DOHH2 (cell line): ENCODE results near the gene PDE2A.

ENCODE experiments used
- H3F3A ChIP-seq: fragments of 200-600 bp; sonication (generic), shearing (Covaris generic); 2 replicates; pipeline ENCODE4 v1.6.0; 2016; ENCODE audit warnings: antibody characterized with exemption, mild to moderate bottlenecking; ENCODE audit not compliant: control insufficient read depth, insufficient read depth
- H3K27ac ChIP-seq: fragments of 200-600 bp; sonication (generic); 2 replicates; pipeline ENCODE4 v1.5.1; 2014; ENCODE audit warnings: low read depth, mild to moderate bottlenecking, low read length, moderate library complexity
- H3K27me3 ChIP-seq: fragments of 200-600 bp; sonication (generic); 2 replicates; pipeline ENCODE4 v1.6.1; 2014; ENCODE audit warnings: mild to moderate bottlenecking, low read length, mixed read lengths; ENCODE audit not compliant: control insufficient read depth
- H3K36me3 ChIP-seq: fragments of 200-600 bp; sonication (generic); 2 replicates; pipeline ENCODE4 v1.6.1; 2014; ENCODE audit warnings: mild to moderate bottlenecking, low read length, moderate library complexity, mixed read lengths; ENCODE audit not compliant: control insufficient read depth
- H3K4me1 ChIP-seq: fragments of 200-600 bp; sonication (generic); 2 replicates; pipeline ENCODE4 v1.6.1; 2014; ENCODE audit warnings: mild to moderate bottlenecking, low read length, mixed read lengths; ENCODE audit not compliant: control insufficient read depth
- H3K4me2 ChIP-seq: fragments of 200-600 bp; sonication (generic); 2 replicates; pipeline ENCODE4 v1.6.0; 2014; ENCODE audit warnings: mild to moderate bottlenecking, low read length, moderate library complexity
- H3K4me3 ChIP-seq: fragments of 200-600 bp; sonication (generic); 2 replicates; pipeline ENCODE4 v1.5.1; 2014; ENCODE audit warnings: mild to moderate bottlenecking, low read length, mixed read lengths
- H3K79me2 ChIP-seq: fragments of 200-600 bp; sonication (generic); 2 replicates; pipeline ENCODE4 v1.6.1; 2014; ENCODE audit warnings: mild to moderate bottlenecking, low read length, mixed read lengths; ENCODE audit not compliant: control insufficient read depth
- H3K9me2 ChIP-seq: fragments of 200-600 bp; sonication (generic); replicated peaks from 2 replicates; pipeline ENCODE4 v1.6.1; 2014; ENCODE audit warnings: mild to moderate bottlenecking, low read length, mixed read lengths; ENCODE audit not compliant: control insufficient read depth
- H3K9me3 ChIP-seq: fragments of 200-600 bp; sonication (generic); 2 replicates; pipeline ENCODE4 v1.6.1; 2014; ENCODE audit warnings: antibody characterized with exemption, low read length, mixed read lengths; ENCODE audit not compliant: control insufficient read depth, insufficient read depth
- H4K20me1 ChIP-seq: fragments of 200-600 bp; sonication (generic); 2 replicates; pipeline ENCODE4 v1.6.0; 2014; ENCODE audit warnings: low read depth, mild to moderate bottlenecking, antibody characterized with exemption, low read length, moderate library complexity; ENCODE audit not compliant: control insufficient read depth, insufficient read depth
- CTCF ChIP-seq: fragments of 200-600 bp; sonication (generic); IDR thresholded peaks from one replicate; pipeline ENCODE4 v1.5.1; 2014; ENCODE audit warnings: antibody characterized with exemption, mild to moderate bottlenecking, low read depth, low read length; ENCODE audit not compliant: poor library complexity, severe bottlenecking
- EZH2phosphoT487 ChIP-seq: fragments of 200-600 bp; sonication (generic); IDR thresholded peaks from 2 replicates; pipeline ENCODE4 v1.6.1; 2017; ENCODE audit warnings: borderline replicate concordance, mild to moderate bottlenecking, antibody characterized with exemption, low read length, moderate library complexity, mixed read lengths

The PDE2A gene

GRCh38 chr11:72676861-72677341 is 2.7 kb upstream of the PDE2A start:
- Histone ChIP-seq H3K4me2 (no peak overlapping the region), H3K79me2 (no peaks in the 10 kb centered on the region), H3K27ac (no peak overlapping the region), H3K9me3 (no peaks in the 10 kb centered on the region), H3K36me3 (no peaks in the 10 kb centered on the region), H3K27me3 (peaks cover 82% of the 10 kb centered on the region), H4K20me1 (no peaks in the 10 kb centered on the region), H3K4me3 (no peak overlapping the region), H3F3A (no peaks in the 10 kb centered on the region), H3K4me1 (no peaks in the 10 kb centered on the region), H3K9me2 (no peaks in the 10 kb centered on the region)
- TF ChIP-seq EZH2phosphoT487 = no peak

GRCh38 chr11:72675221-72675620 is 999 bp upstream of the PDE2A start:
- Histone ChIP-seq H3K79me2 (no peaks in the 10 kb centered on the region), H3K36me3 (no peaks in the 10 kb centered on the region), H4K20me1 (no peaks in the 10 kb centered on the region), H3K27ac (no peak overlapping the region), H3K27me3 (peaks cover 81% of the 10 kb centered on the region), H3F3A (no peaks in the 10 kb centered on the region), H3K9me2 (no peaks in the 10 kb centered on the region), H3K4me1 (no peaks in the 10 kb centered on the region), H3K4me2 (no peak overlapping the region), H3K9me3 (no peaks in the 10 kb centered on the region), H3K4me3 (no peak overlapping the region)
- TF ChIP-seq CTCF (no peak), EZH2phosphoT487 (no peak)

GRCh38 chr11:72673284-72673942 is 809 bp downstream of the PDE2A start:
- no peaks in the 10 kb centered on the region for H3K79me2 ChIP-seq
- no peak for TF ChIP-seq EZH2phosphoT487
- no peak for TF ChIP-seq CTCF
- H3K9me2 ChIP-seq = no peaks in the 10 kb centered on the region
- H3K36me3 ChIP-seq = no peaks in the 10 kb centered on the region
- H3K4me2 ChIP-seq = no peak overlapping the region
- H3K9me3 ChIP-seq = peaks cover 2% of the 10 kb centered on the region; the same call in 1 of the 2 replicates
- no peak overlapping the region for H3K27ac ChIP-seq
- no peak overlapping the region for H3K4me3 ChIP-seq
- H3K27me3 ChIP-seq = peaks cover 65% of the 10 kb centered on the region
- H3K4me1 ChIP-seq = 0 out of 2 replicates have a peak, but pooled peaks cover 3% of the 10 kb centered on the region
- H3F3A ChIP-seq = no peaks in the 10 kb centered on the region
- H4K20me1 ChIP-seq = no peaks in the 10 kb centered on the region

GRCh38 chr11:72672597-72673238 is 1.5 kb downstream of the PDE2A start:
- H3K27ac ChIP-seq = no peak overlapping the region
- no peaks in the 10 kb centered on the region for H4K20me1 ChIP-seq
- H3F3A ChIP-seq = no peaks in the 10 kb centered on the region
- H3K4me2 ChIP-seq = no peak overlapping the region
- peaks cover 9% of the 10 kb centered on the region; the same call in 1 of the 2 replicates for H3K9me3 ChIP-seq
- H3K9me2 ChIP-seq = no peaks in the 10 kb centered on the region
- H3K36me3 ChIP-seq = no peaks in the 10 kb centered on the region
- TF ChIP-seq CTCF (no peak), EZH2phosphoT487 (no peak)
- no peaks in the 10 kb centered on the region for H3K79me2 ChIP-seq
- no peak overlapping the region for H3K4me3 ChIP-seq
- H3K27me3 ChIP-seq = peaks cover 58% of the 10 kb centered on the region
- 0 out of 2 replicates have a peak, but pooled peaks cover 3% of the 10 kb centered on the region for H3K4me1 ChIP-seq
